ENCODE data around the gene HSPE1. TPM values are rescaled to one million over a fixed set of nuclear protein-coding genes. Genes with fewer than 3 reads are reported as not detected.

Gene HSPE1
- total RNA-seq, 1 experiment from 2014 or later = 321 TPM

GRCh38 chr2:197538412-197538811 is 38.2 kb downstream of the HSPE1 start:
- CTCF ChIA-PET = no interaction called here
- H3K36me3 ChIP-seq (ENCODE audit: low read depth, low read length) = peaks cover 51% of the 10 kb centered on the region

DNA sequence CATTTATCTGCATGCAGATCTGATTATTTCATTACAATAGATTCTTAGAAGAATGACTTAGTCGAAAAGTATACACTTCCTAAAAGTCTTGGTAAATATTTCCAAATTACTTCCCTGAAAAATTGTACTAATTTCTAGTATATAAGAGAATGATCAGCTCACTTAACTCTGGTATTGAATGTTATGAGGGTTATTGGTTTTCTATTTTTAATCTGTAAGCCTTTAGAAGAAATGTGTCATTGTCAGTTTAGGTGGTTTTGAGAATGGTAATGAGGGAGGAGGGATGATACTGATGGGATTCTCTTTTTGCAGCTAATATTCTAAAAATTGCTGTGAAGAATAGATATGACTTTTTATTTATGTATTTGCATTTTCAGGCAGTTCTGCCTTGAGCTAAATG is 39.6 kb downstream of the HSPE1 start:
- no peak for ATAC-seq
- Histone ChIP-seq H3K9ac (ENCODE audit: low read length) (no peak overlapping the region), H4K20me1 (ENCODE audit: low read length) (0 out of 2 replicates have a peak, but pooled peaks cover 5% of the 10 kb centered on the region), H3K9me3 (ENCODE audit: low read length) (no peaks in the 10 kb centered on the region), H3K4me2 (ENCODE audit: low read length) (no peak overlapping the region), H3F3A (ENCODE audit: low read length, unreplicated experiment) (no peaks in the 10 kb centered on the region), H3K27me3 (ENCODE audit: low read length) (no peaks in the 10 kb centered on the region), H3K9me2 (replicated peaks; ENCODE audit: low read length) (no peaks in the 10 kb centered on the region), H3K4me3 (ENCODE audit: low read length) (no peak overlapping the region), H3K27ac (ENCODE audit: low read length) (no peak overlapping the region), H3K79me2 (ENCODE audit: low read length) (peaks cover 11% of the 10 kb centered on the region), H2AFZ (ENCODE audit: low read length) (no peak overlapping the region), H3K4me1 (ENCODE audit: insufficient read depth, low read length) (no peaks in the 10 kb centered on the region), H3K36me3 (ENCODE audit: low read depth, low read length) (peaks cover 53% of the 10 kb centered on the region)
- ChIA-PET CTCF (no interaction called here), POLR2A (ENCODE audit: unreplicated experiment) (interaction anchor here (0.6 kb wide), 1 partner anchor 87 kb away, joined by 3 read pairs; no protein-coding TSS in a partner anchor)
- BruUV-seq (replicated peaks) = no TSS peak
- TF ChIP-seq CTCF (conservative IDR thresholded peaks at IDR 0.05; ENCODE audit: low read depth, low read length) = no peak
- TF ChIP-seq EZH2phosphoT487 (IDR thresholded peaks at IDR 0.05; ENCODE audit: borderline replicate concordance, low read length) = no peak
- TF ChIP-seq EZH2 (IDR thresholded peaks at IDR 0.05; ENCODE audit: low read length, unreplicated experiment) = no peak
- intact Hi-C loops (cut with micrococcal nuclease) = no loop called here
- DNase-seq = no peak

More at GRCh38 chr2:197538412-197538811, 38.2 kb downstream of the HSPE1 start:
- intact Hi-C loops (cut with micrococcal nuclease) = no loop called here
- H3K4me1 ChIP-seq (ENCODE audit: insufficient read depth, low read length) = no peaks in the 10 kb centered on the region
- no peak overlapping the region for H3K4me2 ChIP-seq (ENCODE audit: low read length)
- TF ChIP-seq CTCF (conservative IDR thresholded peaks at IDR 0.05; ENCODE audit: low read depth, low read length) (no peak), EZH2 (IDR thresholded peaks at IDR 0.05; ENCODE audit: low read length, unreplicated experiment) (no peak), EZH2phosphoT487 (IDR thresholded peaks at IDR 0.05; ENCODE audit: borderline replicate concordance, low read length) (no peak)
- no peak for ATAC-seq
- H3K27ac ChIP-seq (ENCODE audit: low read length) = no peak overlapping the region
- H3K4me3 ChIP-seq (ENCODE audit: low read length) = no peak overlapping the region
- no peaks in the 10 kb centered on the region for H3K27me3 ChIP-seq (ENCODE audit: low read length)
- H3K9ac ChIP-seq (ENCODE audit: low read length) = no peak overlapping the region
- no peaks in the 10 kb centered on the region for H3K9me3 ChIP-seq (ENCODE audit: low read length)
- H2AFZ ChIP-seq (ENCODE audit: low read length) = no peak overlapping the region
- H3K9me2 ChIP-seq (replicated peaks; ENCODE audit: low read length) = no peaks in the 10 kb centered on the region
- H3K79me2 ChIP-seq (ENCODE audit: low read length) = peaks cover 22% of the 10 kb centered on the region
- POLR2A ChIA-PET (ENCODE audit: unreplicated experiment) = interaction anchor here (0.6 kb wide), 1 partner anchor 221 kb away, joined by 21 read pairs; no protein-coding TSS in a partner anchor
- H3F3A ChIP-seq (ENCODE audit: low read length, unreplicated experiment) = no peaks in the 10 kb centered on the region
- no TSS peak for BruUV-seq (replicated peaks)
- DNase-seq = no peak
- 0 out of 2 replicates have a peak, but pooled peaks cover 5% of the 10 kb centered on the region for H4K20me1 ChIP-seq (ENCODE audit: low read length)

DNA sequence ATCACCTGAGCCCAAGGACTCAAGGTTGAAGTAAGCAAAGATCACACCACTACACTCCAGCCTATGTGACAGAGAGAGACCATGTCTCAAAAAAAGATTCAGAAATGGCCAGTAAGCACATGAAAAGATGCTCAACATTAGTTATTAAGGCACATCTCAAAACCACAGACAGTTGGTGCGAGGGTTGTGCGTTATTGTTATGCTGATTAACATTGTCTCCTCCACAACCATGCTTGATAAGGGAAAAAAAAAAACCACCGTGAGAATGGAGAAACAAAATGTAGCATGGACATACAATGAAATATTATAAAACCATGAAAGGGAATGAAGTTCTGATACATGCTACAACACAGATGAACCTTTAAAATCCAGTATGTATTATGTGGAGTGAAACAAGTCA is 43.0 kb downstream of the HSPE1 start:
- CTCF ChIA-PET = no interaction called here
- Histone ChIP-seq H3K4me3 (ENCODE audit: low read length) (no peak overlapping the region), H2AFZ (ENCODE audit: low read length) (no peak overlapping the region), H3K79me2 (ENCODE audit: low read length) (peaks cover 9% of the 10 kb centered on the region; the same call in 1 of the 2 replicates), H3K27ac (ENCODE audit: low read length) (no peak overlapping the region), H3F3A (ENCODE audit: low read length, unreplicated experiment) (no peaks in the 10 kb centered on the region), H3K9me2 (replicated peaks; ENCODE audit: low read length) (no peaks in the 10 kb centered on the region), H3K36me3 (ENCODE audit: low read depth, low read length) (peaks cover 43% of the 10 kb centered on the region), H3K4me2 (ENCODE audit: low read length) (no peak overlapping the region), H3K9me3 (ENCODE audit: low read length) (no peaks in the 10 kb centered on the region), H3K27me3 (ENCODE audit: low read length) (no peaks in the 10 kb centered on the region), H3K9ac (ENCODE audit: low read length) (no peak overlapping the region), H4K20me1 (ENCODE audit: low read length) (peaks cover 12% of the 10 kb centered on the region; the same call in 1 of the 2 replicates), H3K4me1 (ENCODE audit: insufficient read depth, low read length) (0 out of 2 replicates have a peak, but pooled peaks cover 5% of the 10 kb centered on the region)
- no TSS peak for BruUV-seq (replicated peaks)
- intact Hi-C loops (cut with micrococcal nuclease) = no loop called here
- ATAC-seq (no peak), DNase-seq (no peak)
- TF ChIP-seq EZH2 (IDR thresholded peaks at IDR 0.05; ENCODE audit: low read length, unreplicated experiment) (no peak), EZH2phosphoT487 (IDR thresholded peaks at IDR 0.05; ENCODE audit: borderline replicate concordance, low read length) (no peak), CTCF (conservative IDR thresholded peaks at IDR 0.05; ENCODE audit: low read depth, low read length) (no peak)
- POLR2A ChIA-PET (ENCODE audit: unreplicated experiment) = no interaction called here
